ENCODE measurements around the gene DCAF4. TPM values are rescaled to one million over a fixed set of nuclear protein-coding genes. Genes with fewer than 3 reads are reported as not detected.

Gene DCAF4, protein sequence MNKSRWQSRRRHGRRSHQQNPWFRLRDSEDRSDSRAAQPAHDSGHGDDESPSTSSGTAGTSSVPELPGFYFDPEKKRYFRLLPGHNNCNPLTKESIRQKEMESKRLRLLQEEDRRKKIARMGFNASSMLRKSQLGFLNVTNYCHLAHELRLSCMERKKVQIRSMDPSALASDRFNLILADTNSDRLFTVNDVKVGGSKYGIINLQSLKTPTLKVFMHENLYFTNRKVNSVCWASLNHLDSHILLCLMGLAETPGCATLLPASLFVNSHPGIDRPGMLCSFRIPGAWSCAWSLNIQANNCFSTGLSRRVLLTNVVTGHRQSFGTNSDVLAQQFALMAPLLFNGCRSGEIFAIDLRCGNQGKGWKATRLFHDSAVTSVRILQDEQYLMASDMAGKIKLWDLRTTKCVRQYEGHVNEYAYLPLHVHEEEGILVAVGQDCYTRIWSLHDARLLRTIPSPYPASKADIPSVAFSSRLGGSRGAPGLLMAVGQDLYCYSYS
- total RNA-seq (100 to 1,000 TPM in 1 of 5 donors, 10 to 100 TPM in 2, 1 to 10 TPM in 1, under 1 TPM in 1; 0.58 to 139 (median 11.4) TPM), polyA plus RNA-seq (1 to 10 TPM; 4.8 to 7.9 (median 7.4) TPM)
- long read RNA-seq, donor 1: 0 reads
- long read RNA-seq, donor 2: 0 reads
- long read RNA-seq, donor 3: 0 reads
- long read RNA-seq, donor 4: 0 reads
- long read RNA-seq, donor 5, partial matches to known transcripts: 0 of 2 reads
- long read RNA-seq, donor 5, other reads (novel, unspliced or antisense): 0 of 2 reads
- long read RNA-seq, donor 6, partial matches to known transcripts: 0 of 1 reads
- long read RNA-seq, donor 6, other reads (novel, unspliced or antisense): 0 of 1 reads
- long read RNA-seq, donor 7: 0 reads
- long read RNA-seq, donor 8, partial matches to known transcripts: 0 of 1 reads
- long read RNA-seq, donor 8, other reads (novel, unspliced or antisense): 0 of 1 reads
- long read RNA-seq, donor 9, partial matches to known transcripts: 0 of 1 reads
- long read RNA-seq, donor 9, other reads (novel, unspliced or antisense): 0 of 1 reads
- long read RNA-seq, donor 10: 0 reads

DNA sequence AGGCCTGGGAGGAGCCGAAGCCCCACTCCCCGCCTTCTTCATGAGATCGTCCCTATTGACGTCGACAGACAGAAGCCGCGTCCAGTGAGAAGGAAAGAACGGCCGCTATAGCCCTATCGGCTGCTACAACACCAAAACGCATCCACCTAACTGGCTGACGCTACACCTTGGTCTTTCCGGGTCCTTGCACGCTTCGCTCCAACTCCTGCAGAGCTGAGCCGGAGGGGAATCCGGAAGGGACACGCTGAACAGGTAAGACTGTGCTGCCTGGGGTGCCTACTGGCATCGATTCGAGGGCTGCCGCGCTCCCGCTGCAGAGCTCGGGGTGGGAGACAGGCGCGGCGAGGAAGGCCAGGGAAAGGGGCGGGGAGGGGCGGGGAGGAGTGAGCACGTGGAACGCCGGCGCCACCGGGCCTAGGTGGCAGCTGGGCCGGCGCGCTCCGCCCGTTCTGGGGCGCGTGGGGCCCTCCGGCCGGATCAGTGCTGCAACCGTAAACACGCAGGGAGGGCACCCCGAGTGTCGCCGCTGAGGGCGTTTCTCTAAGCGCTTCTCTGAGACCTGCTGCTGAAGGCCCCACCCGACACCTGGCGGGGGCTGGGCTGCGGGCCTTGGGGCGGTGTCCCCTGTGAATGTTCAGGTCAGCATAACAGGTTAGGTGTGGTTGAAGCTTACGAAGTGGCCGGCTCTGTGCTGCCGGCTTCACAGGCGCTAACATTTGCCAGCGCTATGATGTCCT is at the start of gene DCAF4:
TSS of gene DCAF4 (plus strand) at position 173 of the 737 bp plus-strand sequence. CDS start 11,515 bp downstream, outside the sequence.
- H3K9me3 ChIP-seq: no peaks in the 10 kb centered on the region
- WGBS, 5 donors: 0 to 1% (median 0%) methylated on average over 22 to 59 of the region's 59 CpGs
- intact Hi-C loops (cut with DNase I; ENCODE audit: low total_unique reads): no loop called here

GRCh38 chr14:72876710-72877063 is 49.6 kb upstream of the DCAF4 start:
- DNase-seq: no peak
- Histone ChIP-seq H3K27ac (no peak overlapping the region), H3K27me3 (peaks cover 0 to 6% (median 0%) of the 10 kb centered on the region in 3 donors), H3K9me3 (peaks cover 0 to 7% (median 5%) of the 10 kb centered on the region in 4 donors), H3K36me3 (no peaks in the 10 kb centered on the region), H3K4me1 (no peaks in the 10 kb centered on the region), H3K4me3 (no peak overlapping the region)
- 29 to 56% (median 39%) methylated on average over 4 of the region's 4 CpGs for WGBS, 5 donors
- TF ChIP-seq POLR2AphosphoS5 (IDR thresholded peaks at IDR 0.05) (no peak), EP300 (IDR thresholded peaks at IDR 0.05) (no peak), POLR2A (IDR thresholded peaks at IDR 0.05) (no peak), CTCF (IDR thresholded peaks at IDR 0.05) (no peak)
- intact Hi-C loops (cut with DNase I; ENCODE audit: low total_unique reads): no loop called here

More for the DNA sequence above, at the start of gene DCAF4:
- Histone ChIP-seq H3K27ac (peak within 1 kb of the TSS; percentile 81 to 90 (median 84)), H3K4me1 (peaks cover 4 to 25% (median 10%) of the 10 kb centered on the region in 4 donors), H3K36me3 (peaks cover 0 to 10% (median 0%) of the 10 kb centered on the region in 4 donors), H3K27me3 (no peaks in the 10 kb centered on the region), H3K4me3 (peak within 1 kb of the TSS; percentile 69 to 88 (median 84))
- peak; percentile 96 to 99 for DNase-seq
- TF ChIP-seq CTCF (IDR thresholded peaks at IDR 0.05) (no peak), POLR2AphosphoS5 (IDR thresholded peaks at IDR 0.05) (peak; percentile 34 to 75 (median 57))

DNA sequence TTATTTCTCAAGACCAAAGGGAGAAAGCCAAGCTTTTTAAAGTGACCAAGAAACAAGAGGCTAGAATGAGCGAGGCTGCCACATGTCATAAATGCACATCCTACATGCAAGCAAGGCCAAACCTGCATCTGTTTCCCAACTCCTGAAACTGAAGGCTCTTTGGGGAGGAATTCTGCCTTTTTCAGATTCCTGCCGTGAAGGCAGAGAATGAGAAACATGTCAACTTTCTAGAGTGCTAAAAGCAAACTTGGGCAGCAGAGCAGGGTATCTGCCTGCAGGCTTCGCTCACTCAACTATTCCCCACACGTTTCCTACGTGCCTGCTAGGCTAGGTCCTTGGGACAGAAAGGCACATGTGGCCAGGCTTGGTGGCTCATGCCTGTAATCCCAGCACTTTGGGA is 47.5 kb upstream of the DCAF4 start:
- H3K4me1 ChIP-seq: no peaks in the 10 kb centered on the region
- no peak for DNase-seq
- no peak for TF ChIP-seq EP300 (IDR thresholded peaks at IDR 0.05)
- no peak for TF ChIP-seq POLR2A (IDR thresholded peaks at IDR 0.05)
- no peak for TF ChIP-seq POLR2AphosphoS5 (IDR thresholded peaks at IDR 0.05)
- TF ChIP-seq CTCF (IDR thresholded peaks at IDR 0.05): no peak
- H3K36me3 ChIP-seq: no peaks in the 10 kb centered on the region
- intact Hi-C loops (cut with DNase I; ENCODE audit: low total_unique reads): no loop called here
- 84 to 95% (median 86%) methylated on average over 5 of the region's 5 CpGs for WGBS, 5 donors
- no peaks in the 10 kb centered on the region for H3K9me3 ChIP-seq
- H3K4me3 ChIP-seq: no peak overlapping the region
- H3K27me3 ChIP-seq: peaks cover 0 to 15% (median 0%) of the 10 kb centered on the region in 3 donors
- H3K27ac ChIP-seq: no peak overlapping the region
